GM21529 (cell line): ENCODE results near the gene CLNK.
A peak's percentile ranks its signal among the peaks of the same experiment; 100 is the strongest.

Experiments
- ATAC-seq: cut with Tn5 transposase; IDR thresholded peaks from one replicate; pipeline ENCODE4 v1.9.1; 2021; ENCODE audit not compliant: unreplicated experiment

The CLNK gene

GRCh38 chr4:10459305-10459704, 225.3 kb downstream of the CLNK start:
- ATAC-seq, result no peak

DNA sequence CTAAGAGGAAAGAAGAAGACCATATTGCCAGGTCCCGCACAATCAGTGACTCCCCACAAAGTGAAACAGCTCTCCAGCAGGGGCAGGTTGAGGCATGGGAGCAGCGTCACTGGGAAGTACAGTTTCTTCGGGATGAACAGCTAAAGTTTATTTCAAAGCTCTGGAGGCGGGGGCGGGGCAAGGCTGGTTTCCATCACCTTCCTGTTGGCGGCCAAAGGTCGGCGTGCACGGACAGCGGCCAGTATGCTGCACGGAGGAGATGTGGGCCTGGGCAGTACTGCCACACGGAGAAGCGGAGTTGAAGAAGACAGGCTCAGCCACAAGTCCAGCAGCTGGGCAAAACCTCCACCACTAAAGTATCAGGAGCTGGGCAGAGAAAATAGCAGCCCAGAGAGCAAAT, 226.4 kb downstream of the CLNK start:
- ATAC-seq, result no peak

DNA sequence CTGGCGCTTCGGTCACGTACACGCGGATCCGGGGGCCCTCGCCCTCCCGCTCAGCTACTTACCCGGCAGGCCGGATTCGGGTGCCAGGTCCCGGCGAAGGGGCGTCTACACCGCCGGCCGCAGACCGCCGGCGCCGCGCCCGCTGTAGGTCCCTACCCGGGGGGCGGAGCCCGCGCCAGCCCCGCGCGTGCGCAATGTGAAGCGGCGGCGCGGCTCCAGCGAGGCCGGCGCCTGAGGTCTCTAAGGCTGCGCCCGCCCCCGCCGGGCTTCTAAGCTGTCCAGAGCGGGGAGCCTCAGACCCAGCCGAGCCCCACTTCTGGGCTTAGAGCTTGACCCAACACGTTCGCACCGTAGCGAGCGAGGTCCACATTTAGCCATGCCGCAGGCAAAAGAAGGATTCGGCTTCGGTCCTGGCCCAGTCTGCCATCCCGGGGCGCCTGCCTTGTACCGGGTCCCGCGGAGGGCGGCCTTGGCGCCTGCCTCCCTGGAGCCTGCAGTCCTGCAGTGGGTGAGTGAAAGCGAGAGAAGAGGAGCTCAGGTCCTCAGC, 227.2 kb downstream of the CLNK start, which contains the start of gene ZNF518B:
Gene ZNF518B, minus strand, starts transcription at position 172 of the 547 bp plus-strand sequence. CDS start 11,098 bp downstream, outside the sequence.
- ATAC-seq, result peak; percentile 80

- peak; percentile 71 for ATAC-seq
These were observed 227.8 kb downstream of the CLNK start for GRCh38 chr4:10456595-10457254.

DNA sequence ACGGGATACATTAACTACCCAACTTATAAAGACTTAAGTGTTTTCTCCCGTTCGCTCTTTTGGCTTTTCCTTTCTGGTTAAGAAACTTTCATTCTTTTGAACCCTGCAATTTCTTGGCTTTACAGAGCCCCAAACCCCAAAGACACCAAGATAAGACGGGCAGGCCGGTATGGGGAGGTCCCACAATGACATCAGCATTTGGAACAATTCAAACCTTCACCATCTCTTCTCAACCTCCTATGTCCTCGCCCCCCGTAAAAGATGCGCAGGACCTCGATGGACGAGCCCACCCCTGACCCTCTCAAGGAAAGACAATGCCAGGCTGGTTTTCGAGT, 228.3 kb downstream of the CLNK start:
- ATAC-seq, result no peak

DNA sequence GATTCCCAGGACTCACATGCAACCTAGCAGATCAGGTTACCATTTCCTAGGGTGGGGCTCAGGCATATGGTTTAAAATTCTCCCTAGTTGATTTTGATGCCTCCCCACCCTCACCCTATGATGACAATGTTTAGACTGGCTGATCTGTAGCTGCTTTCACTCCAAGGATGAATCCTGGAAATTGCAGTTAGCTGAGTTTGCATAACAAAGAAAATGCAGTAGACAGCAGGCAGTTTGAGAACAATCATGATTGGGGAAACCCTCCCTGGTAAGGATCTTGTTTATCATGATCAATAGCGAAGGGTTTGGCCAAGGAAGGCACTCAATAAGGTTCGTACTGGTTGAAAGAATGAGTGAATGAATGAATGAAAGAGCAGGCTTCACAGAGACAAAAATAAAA, 229.4 kb downstream of the CLNK start:
- ATAC-seq, result no peak

- ATAC-seq, result no peak
These were observed 229.8 kb downstream of the CLNK start for GRCh38 chr4:10454726-10455125.

DNA sequence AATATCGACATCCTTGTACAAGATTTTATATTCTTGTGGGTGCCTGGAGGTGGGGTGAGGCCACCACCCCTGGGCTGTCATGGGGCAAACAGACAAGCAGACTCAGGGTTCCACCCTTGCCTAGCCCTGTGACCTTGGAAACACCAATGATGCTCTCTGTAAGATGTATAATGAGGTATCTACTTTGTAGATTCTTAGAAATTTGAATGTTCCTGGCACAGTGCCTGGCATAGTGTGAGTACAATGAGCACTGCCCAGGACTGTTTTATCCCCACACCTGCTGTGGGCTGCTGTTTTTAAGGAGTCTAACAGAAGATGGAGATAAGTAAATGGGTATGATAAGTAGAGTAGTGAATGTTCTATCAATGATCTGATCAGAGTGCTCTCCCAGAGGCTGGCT, 230.4 kb downstream of the CLNK start:
- ATAC-seq, result no peak

GRCh38 chr4:10448991-10449390, 235.6 kb downstream of the CLNK start:
- no peak for ATAC-seq

DNA sequence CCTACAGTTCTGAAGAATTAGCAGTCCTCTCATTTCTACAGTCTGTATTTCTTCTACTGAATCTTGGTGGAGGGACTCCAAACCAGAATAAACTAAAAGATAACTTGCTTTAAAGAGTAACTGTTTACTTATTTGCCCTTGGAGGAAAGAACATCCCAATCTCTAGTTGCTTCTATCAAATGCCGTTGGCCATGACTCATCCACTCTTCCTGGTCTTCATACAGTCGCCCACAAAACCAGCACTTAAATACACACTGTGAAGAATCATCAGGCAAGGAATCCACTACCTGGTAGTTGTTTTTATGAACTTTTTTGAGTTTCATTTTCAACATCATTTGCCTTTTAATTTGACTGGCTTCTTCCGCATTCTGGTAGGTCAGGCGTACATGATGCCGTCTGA, 241.6 kb downstream of the CLNK start:
- no peak for ATAC-seq

- ATAC-seq, result no peak
These were observed 243.1 kb downstream of the CLNK start for GRCh38 chr4:10441512-10441911.

- ATAC-seq, result peak; percentile 69
These were observed 245.6 kb downstream of the CLNK start for GRCh38 chr4:10438924-10439323.

- ATAC-seq, result no peak
These were observed 246.8 kb downstream of the CLNK start for GRCh38 chr4:10437735-10438134.
